ENCODE measurements around the gene CDK11A.
"Not testable (repeated sequence)": the region's sequence is repeated elsewhere in the genome, so short reads cannot be mapped to it uniquely, and the experiment has no call there.

CDK11A gene

DNA sequence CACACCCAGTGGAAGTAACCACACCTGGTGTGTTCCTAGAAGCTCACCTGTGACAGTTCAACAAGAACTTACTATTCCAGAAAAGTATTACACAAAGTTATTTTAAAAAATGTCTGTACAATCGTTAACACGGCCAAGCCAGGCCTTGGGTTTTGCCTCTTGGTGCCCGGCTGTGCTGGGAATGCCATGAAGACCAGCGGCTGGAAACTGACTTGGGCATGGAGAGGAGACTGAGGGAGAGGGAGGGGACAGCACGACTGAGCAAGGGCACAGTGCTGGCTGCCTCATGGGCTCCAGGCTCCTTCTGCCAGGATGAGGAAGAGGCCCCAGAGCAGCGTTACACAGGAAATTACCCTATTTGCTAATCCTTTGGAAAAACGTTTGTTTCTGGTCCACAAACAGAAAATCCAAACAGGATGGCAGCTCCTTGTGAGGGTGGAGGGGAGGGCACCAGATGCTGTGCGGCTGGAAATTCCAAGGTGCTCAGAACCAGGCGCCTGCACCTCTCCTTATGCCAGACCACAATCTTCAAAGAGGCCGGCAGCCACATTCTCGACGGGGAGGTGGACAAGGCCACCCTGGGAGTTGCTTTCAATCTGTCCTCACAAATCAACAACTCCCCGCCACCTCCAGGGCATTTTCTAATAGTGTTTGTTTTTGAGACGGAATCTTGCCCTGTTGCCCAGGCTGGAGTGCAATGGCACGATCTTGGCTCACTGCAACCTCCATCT, 61.2 kb downstream of the CDK11A start:
- DNase-seq (ENCODE audit: low read depth in 2 of 2): not testable (repeated sequence)

GRCh38 chr1:1662392-1662791, 61.8 kb downstream of the CDK11A start:
- not testable (repeated sequence) for DNase-seq (ENCODE audit: low read depth in 2 of 2)

DNA sequence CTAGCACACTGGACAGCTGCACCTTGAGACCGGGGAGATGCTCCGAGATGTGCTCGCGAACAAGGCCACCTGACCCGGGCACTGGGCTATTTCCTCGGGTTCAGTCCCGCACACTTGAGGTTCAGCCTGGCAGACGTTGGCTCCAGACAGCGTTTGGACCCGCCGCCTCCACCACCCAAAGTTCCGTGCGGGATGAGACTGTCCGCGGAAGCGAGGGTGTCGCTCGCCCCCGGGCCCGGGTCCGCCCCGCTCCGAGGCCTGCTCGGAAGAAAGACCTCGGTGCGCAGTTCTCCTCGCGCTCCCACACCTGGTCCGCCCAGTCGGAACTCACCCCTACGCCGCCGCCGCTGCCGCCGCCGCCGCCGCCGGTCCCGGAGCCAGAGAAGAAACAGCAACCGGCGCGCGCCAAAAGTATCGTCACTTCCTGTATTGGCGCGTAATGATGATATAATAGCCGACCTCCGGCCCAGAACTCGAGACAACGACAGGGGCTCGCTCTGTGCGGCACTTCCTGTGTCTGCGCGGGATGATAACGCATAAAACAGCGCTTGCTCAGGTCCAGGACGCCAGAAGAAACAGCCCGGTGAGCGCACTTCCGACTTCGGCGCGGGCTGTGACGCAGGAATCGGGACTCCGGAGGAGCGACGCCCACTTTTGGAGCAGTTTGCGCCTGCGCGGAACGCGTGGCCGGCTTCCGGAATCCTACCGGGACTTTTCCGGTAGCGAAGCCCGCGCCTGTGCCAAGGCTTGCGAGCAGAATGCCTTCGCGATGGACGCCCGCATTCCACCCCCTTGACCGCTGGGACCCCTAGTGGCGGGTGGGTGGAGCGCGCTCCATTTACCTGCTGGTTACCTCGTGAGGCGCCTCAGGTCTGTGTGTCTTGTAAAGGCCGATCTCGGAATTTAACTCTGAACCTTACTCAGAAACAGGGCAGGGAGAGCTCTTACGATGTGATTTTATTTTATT, 65.3 kb downstream of the CDK11A start, which contains the start of gene CDK11B:
TSS of gene CDK11B (minus strand) at position 422 of the 967 bp plus-strand sequence. CDS start 1,519 bp downstream, outside the sequence.
- peak; percentile 91 to 98 for DNase-seq (ENCODE audit: low read depth in 2 of 2)

All from stimulated activated CD4-positive, alpha-beta T cell treated with anti-CD3 and anti-CD28 coated beads, Interleukin-15, amount 100 ng/mL, for 48 hours (primary cell).